ENCODE measurements around the gene TSHZ2.

TSHZ2 gene

GRCh38 chr20:52974179-52974594 is 2.0 kb downstream of the TSHZ2 start:
- H3K4me3 ChIP-seq (ENCODE audit: low read depth, low read length) = no peak overlapping the region
- DNase-seq (ENCODE audit: low read depth) = no peak
- no peak for TF ChIP-seq CTCF (IDR thresholded peaks at IDR 0.05; ENCODE audit: low read depth, low read length, missing control alignments)

GRCh38 chr20:52975029-52975732 is 3.0 kb downstream of the TSHZ2 start:
- TF ChIP-seq CTCF (IDR thresholded peaks at IDR 0.05; ENCODE audit: low read depth, low read length, missing control alignments) = no peak
- DNase-seq (ENCODE audit: low read depth) = no peak
- no peak overlapping the region for H3K4me3 ChIP-seq (ENCODE audit: low read depth, low read length)

GRCh38 chr20:52975803-52976531 is 3.8 kb downstream of the TSHZ2 start:
- no peak for DNase-seq (ENCODE audit: low read depth)
- no peak overlapping the region for H3K4me3 ChIP-seq (ENCODE audit: low read depth, low read length)
- no peak for TF ChIP-seq CTCF (IDR thresholded peaks at IDR 0.05; ENCODE audit: low read depth, low read length, missing control alignments)

- no peak overlapping the region for H3K4me3 ChIP-seq (ENCODE audit: low read depth, low read length)
- DNase-seq (ENCODE audit: low read depth) = no peak
- TF ChIP-seq CTCF (IDR thresholded peaks at IDR 0.05; ENCODE audit: low read depth, low read length, missing control alignments) = no peak
Observed at GRCh38 chr20:52978851-52979250, 6.7 kb downstream of the TSHZ2 start.

DNA sequence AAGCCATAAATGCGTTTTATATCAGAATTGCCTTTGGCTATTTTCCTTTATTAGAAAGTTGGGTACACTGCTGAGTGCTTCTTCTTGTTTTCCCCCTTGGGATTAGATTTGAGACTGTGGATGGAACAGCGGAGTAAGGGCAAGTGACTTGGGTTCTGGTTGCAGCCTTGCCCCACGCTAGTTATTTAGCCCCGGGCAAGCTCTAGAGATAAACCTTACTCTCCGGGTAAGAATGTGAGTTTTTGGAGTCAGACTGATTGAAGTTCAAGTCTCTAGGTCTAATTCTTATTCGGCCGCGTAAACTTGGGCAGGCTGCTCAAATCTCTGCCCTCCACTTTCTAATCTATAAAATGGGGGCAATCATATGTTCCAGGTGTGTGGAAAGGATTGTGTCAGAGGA is 8.9 kb downstream of the TSHZ2 start:
- no peak for TF ChIP-seq CTCF (IDR thresholded peaks at IDR 0.05; ENCODE audit: low read depth, low read length, missing control alignments)

DNA sequence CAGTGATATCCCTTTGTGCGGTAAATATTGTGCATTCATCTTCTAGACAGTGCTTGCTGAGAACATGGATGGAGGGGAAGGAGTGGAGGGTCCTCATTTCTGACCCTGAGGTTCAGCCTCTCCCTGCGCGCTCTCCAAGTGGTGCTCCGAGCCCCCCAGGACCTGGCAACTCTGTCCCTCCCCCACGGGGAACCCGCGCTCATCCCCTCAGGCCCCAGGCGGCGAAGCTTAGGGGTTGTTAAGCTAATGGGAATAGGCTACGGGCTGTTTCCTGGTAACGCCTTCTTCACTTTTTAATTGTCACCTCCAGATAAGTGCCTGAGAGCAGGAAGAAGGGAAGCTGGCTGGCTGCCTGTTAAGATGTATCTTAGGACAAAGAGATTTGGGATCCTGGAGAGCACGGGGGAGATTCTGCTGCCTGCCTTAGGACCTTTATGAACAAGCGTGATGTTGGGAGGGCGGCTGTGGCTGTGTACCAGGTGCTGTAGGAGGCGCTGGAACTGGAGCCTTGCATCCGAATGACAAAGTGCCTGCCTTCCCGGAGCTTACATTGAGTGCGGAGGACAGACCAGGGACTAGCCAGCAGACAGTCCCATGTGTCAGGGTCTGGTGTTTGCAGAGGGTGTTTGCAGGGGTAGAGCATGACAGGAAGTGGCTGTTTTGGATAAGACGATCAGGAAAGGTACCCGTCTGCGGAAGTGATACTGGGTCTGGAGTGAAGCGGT is 11.7 kb downstream of the TSHZ2 start:
- no peak for DNase-seq (ENCODE audit: low read depth)
- TF ChIP-seq CTCF (IDR thresholded peaks at IDR 0.05; ENCODE audit: low read depth, low read length, missing control alignments) = no peak
- no peak overlapping the region for H3K4me3 ChIP-seq (ENCODE audit: low read depth, low read length)

More for the DNA sequence above, 8.9 kb downstream of the TSHZ2 start:
- no peak for DNase-seq (ENCODE audit: low read depth)
- H3K4me3 ChIP-seq (ENCODE audit: low read depth, low read length) = no peak overlapping the region

Data from GM12864 (cell line).